GM12878 (cell line): Measurements from ENCODE around the gene NINL.

Experiments
- CTCF ChIP-seq, 3 experiments: IDR thresholded peaks in 2 of 3; conservative IDR thresholded peaks in 1 of 3; 2 replicates each; pipeline ENCODE4 v1.5.1; 2011; ENCODE audit warnings: low read depth in 3 of 3, low read length in 3 of 3, mild to moderate bottlenecking in 3 of 3, control low read depth in 2 of 3, moderate library complexity in 2 of 3, inconsistent platforms in 1 of 3, mixed read lengths in 1 of 3; ENCODE audit not compliant: control insufficient read depth in 2 of 3, insufficient read depth in 1 of 3; ENCODE audit errors: extremely low read depth in 1 of 3
- EZH2 ChIP-seq: IDR thresholded peaks from 2 replicates; pipeline ENCODE4 v1.6.1; 2012; ENCODE audit warnings: low read depth, mild to moderate bottlenecking, control low read depth, inconsistent platforms, low read length, borderline replicate concordance; ENCODE audit not compliant: control insufficient read depth
- HCFC1 ChIP-seq: fragments of 150-350 bp; IDR thresholded peaks from 2 replicates; pipeline ENCODE4 v1.6.1; 2014; ENCODE audit warnings: low read length
- JUNB ChIP-seq: IDR thresholded peaks from 2 replicates; pipeline ENCODE4 v1.6.1; 2016; ENCODE audit warnings: antibody characterized with exemption, mild to moderate bottlenecking
- JUND ChIP-seq: IDR thresholded peaks from 2 replicates; pipeline ENCODE4 v1.6.1; 2012; ENCODE audit warnings: low read depth, mild to moderate bottlenecking, low read length, improper control_type of control experiment, moderate library complexity
- MEF2A ChIP-seq: IDR thresholded peaks from 2 replicates; pipeline ENCODE4 v1.6.1; 2011; ENCODE audit warnings: low read depth, mild to moderate bottlenecking, low read length, moderate library complexity; ENCODE audit not compliant: insufficient read depth
- MYC ChIP-seq: IDR thresholded peaks from 2 replicates; pipeline ENCODE4 v1.6.1; 2011; ENCODE audit warnings: mild to moderate bottlenecking, low read length, moderate library complexity, inconsistent platforms; ENCODE audit not compliant: insufficient read depth, insufficient replicate concordance, insufficient read length, severe bottlenecking
- POLR2A ChIP-seq: IDR thresholded peaks from 2 replicates; pipeline ENCODE4 v1.6.1; 2011; ENCODE audit warnings: low read depth, mild to moderate bottlenecking, low read length
- POLR2AphosphoS5 ChIP-seq: IDR thresholded peaks from 2 replicates; pipeline ENCODE4 v1.6.1; 2011; ENCODE audit warnings: mild to moderate bottlenecking, low read length, inconsistent platforms
- RFX5 ChIP-seq: IDR thresholded peaks from 2 replicates; pipeline ENCODE4 v1.6.1; 2011; ENCODE audit warnings: low read depth, low read length, improper control_type of control experiment
- YY1 ChIP-seq: IDR thresholded peaks from 2 replicates; pipeline ENCODE4 v1.6.1; 2011; ENCODE audit warnings: low read depth, mild to moderate bottlenecking, low read length
- ZNF274 ChIP-seq: IDR thresholded peaks from one replicate; pipeline ENCODE4 v1.8.0; 2011; ENCODE audit not compliant: insufficient read length, insufficient read depth
- TF ChIP-seq, protein P1 (sequence below): IDR thresholded peaks from 2 replicates; pipeline ENCODE4 v1.6.1; 2011; ENCODE audit warnings: low read depth, low read length, improper control_type of control experiment, borderline replicate concordance
- TF ChIP-seq, protein P2 (sequence below): IDR thresholded peaks from 2 replicates; pipeline ENCODE4 v1.6.1; 2012; ENCODE audit warnings: low read depth, low read length, improper control_type of control experiment

GRCh38 chr20:25498280-25498606 lies 87.1 kb downstream of the NINL start:
- TF ChIP-seq POLR2A (no peak), HCFC1 (no peak), POLR2AphosphoS5 (no peak), ZNF274 (no peak), CTCF (IDR thresholded peaks at IDR 0.05 in 2 of 3, conservative IDR thresholded peaks at IDR 0.05 in 1 of 3; ENCODE audit: control insufficient read depth in 2 of 3, extremely low read depth in 1 of 3, insufficient read depth in 1 of 3, low read depth in 3 of 3, low read length in 3 of 3) (no peak), JUNB (no peak), RFX5 (no peak), YY1 (no peak), EZH2 (no peak), MYC (no peak), JUND (no peak), MEF2A (no peak)
- TF ChIP-seq, protein P1, sequence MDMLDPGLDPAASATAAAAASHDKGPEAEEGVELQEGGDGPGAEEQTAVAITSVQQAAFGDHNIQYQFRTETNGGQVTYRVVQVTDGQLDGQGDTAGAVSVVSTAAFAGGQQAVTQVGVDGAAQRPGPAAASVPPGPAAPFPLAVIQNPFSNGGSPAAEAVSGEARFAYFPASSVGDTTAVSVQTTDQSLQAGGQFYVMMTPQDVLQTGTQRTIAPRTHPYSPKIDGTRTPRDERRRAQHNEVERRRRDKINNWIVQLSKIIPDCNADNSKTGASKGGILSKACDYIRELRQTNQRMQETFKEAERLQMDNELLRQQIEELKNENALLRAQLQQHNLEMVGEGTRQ = no peak
- TF ChIP-seq, protein P2, sequence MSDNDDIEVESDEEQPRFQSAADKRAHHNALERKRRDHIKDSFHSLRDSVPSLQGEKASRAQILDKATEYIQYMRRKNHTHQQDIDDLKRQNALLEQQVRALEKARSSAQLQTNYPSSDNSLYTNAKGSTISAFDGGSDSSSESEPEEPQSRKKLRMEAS = no peak
